ENCODE results near the gene POM121. TPM values are rescaled to one million over a fixed set of nuclear protein-coding genes. Genes with fewer than 3 reads are reported as not detected.
"Not testable (repeated sequence)": the region's sequence is repeated elsewhere in the genome, so short reads cannot be mapped to it uniquely, and the experiment has no call there.

POM121 gene
- total RNA-seq, result 100 to 1,000 TPM in 1 of 2 donors, 10 to 100 TPM in 1; 86.1 to 132 TPM

DNA sequence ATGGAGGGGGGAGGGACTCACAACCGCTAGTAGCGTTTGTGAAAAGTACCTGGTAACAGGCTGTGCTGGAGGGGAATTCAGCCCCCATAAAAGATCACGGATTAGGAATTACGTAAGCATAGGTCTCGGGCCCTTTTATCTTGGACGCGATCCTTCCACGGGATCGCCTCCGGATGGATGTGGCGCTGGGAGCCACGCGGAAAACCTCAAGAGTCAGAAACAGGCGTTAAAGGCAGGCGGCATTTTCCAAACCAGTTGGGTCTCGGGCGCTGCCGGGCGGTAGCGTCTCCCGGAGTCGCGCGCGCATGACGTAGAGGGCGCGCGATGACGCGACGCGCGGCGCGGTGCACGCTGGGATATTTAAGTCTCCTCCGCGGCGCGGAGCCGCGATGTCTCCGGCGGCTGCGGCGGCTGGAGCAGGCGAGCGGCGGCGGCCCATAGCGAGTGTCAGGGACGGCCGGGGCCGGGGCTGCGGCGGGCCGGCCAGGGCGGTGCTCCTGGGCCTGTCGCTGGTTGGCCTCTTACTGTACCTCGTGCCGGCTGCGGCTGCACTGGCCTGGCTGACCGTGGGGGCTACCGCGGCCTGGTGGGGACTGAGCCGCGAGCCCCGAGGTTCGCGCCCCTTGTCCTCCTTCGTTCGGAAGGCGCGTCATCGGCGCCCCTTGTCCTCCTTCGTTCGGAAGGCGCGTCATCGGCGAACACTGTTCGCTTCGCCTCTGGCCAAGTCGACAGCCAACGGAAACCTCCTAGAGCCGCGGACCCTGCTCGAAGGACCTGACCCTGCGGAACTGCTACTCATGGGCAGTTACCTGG, at the start of gene POM121:
TSS of gene POM121 (plus strand) at position 363 of the 813 bp plus-strand sequence. CDS start at position 390, 27 bp downstream.
- H3K36me3 Mint-ChIP-seq (ENCODE audit: low read depth), result peaks cover 96% of the 10 kb centered on the region
- peak; percentile 96 for ATAC-seq (replicated peaks)
- H3K4me3 Mint-ChIP-seq, result peak within 1 kb of the TSS; percentile 89
- H3K27me3 Mint-ChIP-seq, result no peaks in the 10 kb centered on the region
- peaks cover 25% of the 10 kb centered on the region for H3K4me1 Mint-ChIP-seq
- peak within 1 kb of the TSS; percentile 89 for H3K27ac Mint-ChIP-seq
- H3K9me3 Mint-ChIP-seq, result no peaks in the 10 kb centered on the region

DNA sequence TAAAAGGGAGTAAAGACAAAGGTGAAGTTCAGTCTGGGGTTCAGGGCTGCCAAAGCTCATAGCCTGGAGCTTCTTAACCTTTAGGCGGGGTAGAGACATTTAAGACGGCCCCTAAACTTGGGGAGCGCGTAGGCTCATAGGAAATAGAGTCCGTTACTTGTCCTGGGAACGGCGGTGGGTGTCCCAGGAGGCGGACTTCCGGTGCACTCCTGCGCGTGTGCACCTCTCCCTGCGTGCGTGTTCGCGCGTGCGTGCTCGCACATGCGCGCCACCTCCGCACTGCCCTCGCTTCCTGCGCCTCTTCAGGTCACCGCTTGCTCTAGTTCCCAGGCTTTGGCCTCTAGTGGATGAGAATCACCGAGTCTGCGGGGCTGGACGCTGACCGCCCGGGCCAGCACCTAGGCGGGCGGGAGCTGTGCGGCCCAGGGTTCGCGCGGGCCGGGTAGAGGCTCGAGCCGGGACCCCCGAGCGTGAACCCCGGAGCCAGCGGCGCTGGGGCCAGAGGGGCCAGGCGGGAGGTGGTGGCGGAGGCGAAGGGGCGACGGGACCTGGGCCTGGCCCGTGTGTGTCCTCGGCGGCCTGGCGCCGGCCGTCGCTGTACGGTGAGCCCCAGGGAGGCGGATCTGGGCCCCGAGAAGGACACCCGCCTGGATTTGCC, 45.7 kb upstream of the POM121 start:
- not testable (repeated sequence) for H3K9me3 Mint-ChIP-seq, H3K4me1 Mint-ChIP-seq, H3K27me3 Mint-ChIP-seq
- peak overlapping the region; percentile 96 for H3K4me3 Mint-ChIP-seq
- H3K36me3 Mint-ChIP-seq (ENCODE audit: low read depth), result peaks cover 46% of the 10 kb centered on the region
- peak; percentile 100 for ATAC-seq (replicated peaks)
- peak overlapping the region; percentile 97 for H3K27ac Mint-ChIP-seq

DNA sequence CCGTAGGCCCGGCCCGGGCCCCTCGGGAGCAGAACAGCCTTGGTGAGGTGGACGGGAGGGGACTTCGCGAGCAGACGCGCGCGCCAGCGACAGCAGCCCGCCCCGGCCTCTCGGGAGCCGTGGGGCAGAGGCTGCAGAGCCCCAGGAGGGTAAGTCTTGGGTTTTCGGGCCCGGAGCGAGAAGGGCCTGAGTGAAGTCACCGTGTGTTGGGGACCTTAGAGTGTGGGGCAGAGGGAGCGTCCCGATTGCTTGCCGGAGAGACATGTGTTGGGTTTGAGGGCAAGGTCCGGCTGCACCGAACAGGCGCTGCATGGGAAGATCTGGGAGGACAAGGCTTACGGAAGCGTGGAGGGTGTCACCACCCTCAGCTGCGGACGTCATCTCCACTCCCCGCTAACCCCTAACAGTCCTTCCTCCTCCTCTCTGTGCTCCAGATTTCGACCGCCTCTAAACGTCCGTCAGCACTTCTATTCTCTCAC, 45.1 kb upstream of the POM121 start:
- H3K4me3 Mint-ChIP-seq, result peak overlapping the region; percentile 96
- not testable (repeated sequence) for H3K4me1 Mint-ChIP-seq, H3K27me3 Mint-ChIP-seq, H3K9me3 Mint-ChIP-seq
- peak overlapping the region; percentile 97 for H3K27ac Mint-ChIP-seq
- peaks cover 46% of the 10 kb centered on the region for H3K36me3 Mint-ChIP-seq (ENCODE audit: low read depth)
- peak; percentile 25 for ATAC-seq (replicated peaks)

DNA sequence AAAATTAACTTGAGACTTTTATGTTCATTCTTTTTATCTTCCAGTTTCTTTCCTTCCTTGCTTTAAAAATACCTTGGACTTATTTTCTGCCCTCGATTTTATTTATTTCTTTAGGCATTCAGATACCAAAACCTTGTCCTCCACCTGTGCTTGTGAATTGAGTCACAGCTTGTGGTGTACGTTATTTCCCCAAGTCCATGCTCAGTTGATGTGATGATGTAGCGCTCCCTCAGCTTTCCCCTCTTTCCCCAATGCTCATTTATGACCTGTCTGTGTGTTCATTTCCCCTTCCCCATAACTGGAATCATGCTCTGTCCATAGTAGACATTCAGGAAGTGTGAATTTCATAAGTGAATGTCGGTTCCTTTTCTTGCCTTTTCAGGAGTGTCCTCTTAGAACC, 33.1 kb upstream of the POM121 start:
- H3K9me3 Mint-ChIP-seq, H3K27me3 Mint-ChIP-seq, H3K27ac Mint-ChIP-seq, H3K4me3 Mint-ChIP-seq: not testable (repeated sequence)
- H3K4me1 Mint-ChIP-seq, result peaks cover 14% of the 10 kb centered on the region
- peaks cover 93% of the 10 kb centered on the region for H3K36me3 Mint-ChIP-seq (ENCODE audit: low read depth)
- ATAC-seq (replicated peaks), result peak; percentile 52

DNA sequence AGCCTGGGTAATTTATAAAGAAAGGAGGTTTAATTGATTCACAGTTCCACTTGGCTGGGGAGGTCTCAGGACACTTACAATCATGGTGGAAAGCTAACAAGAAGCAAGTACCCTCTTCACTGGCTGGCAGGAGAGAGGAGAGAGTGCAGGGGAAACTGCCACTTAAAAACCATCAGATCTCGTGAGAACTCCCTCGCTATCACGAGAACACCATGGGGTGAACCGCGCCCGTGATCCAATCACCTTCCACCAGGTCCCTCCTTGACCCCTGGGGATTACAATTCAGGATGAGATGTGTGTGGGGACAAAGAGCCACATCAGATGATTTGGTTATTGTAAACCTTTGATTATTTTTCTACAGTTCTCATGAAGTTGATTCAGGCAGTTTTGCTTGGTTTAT, 20.2 kb upstream of the POM121 start:
- ATAC-seq (replicated peaks); H3K9me3 Mint-ChIP-seq; H3K27me3 Mint-ChIP-seq; H3K4me3 Mint-ChIP-seq; H3K4me1 Mint-ChIP-seq: not testable (repeated sequence)
- Mint-ChIP-seq H3K27ac (peak overlapping the region; percentile 38), H3K36me3 (ENCODE audit: low read depth) (peaks cover 100% of the 10 kb centered on the region)

DNA sequence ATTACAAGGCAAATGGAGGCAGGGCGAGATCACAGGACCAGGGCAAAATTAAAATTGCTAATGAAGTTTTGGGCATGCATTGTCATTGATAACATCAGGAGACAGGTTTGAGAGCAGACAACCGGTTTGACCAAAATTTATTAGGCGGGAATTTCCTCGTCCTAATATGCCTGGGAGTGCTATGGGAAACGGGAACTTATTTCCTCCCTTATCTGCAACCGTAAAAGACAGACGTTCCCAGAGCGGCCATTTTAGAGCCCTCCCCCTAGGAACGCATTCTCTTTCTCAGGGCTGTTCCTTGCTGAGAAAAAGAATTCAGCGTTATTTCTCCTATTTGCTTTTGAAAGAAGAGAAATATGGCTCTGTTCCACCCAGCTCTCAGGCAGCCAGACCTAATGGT, 16.5 kb upstream of the POM121 start:
- ATAC-seq (replicated peaks), result not testable (repeated sequence)
- Mint-ChIP-seq H3K36me3 (ENCODE audit: low read depth) (peaks cover 96% of the 10 kb centered on the region), H3K27ac (peak overlapping the region; percentile 29)

DNA sequence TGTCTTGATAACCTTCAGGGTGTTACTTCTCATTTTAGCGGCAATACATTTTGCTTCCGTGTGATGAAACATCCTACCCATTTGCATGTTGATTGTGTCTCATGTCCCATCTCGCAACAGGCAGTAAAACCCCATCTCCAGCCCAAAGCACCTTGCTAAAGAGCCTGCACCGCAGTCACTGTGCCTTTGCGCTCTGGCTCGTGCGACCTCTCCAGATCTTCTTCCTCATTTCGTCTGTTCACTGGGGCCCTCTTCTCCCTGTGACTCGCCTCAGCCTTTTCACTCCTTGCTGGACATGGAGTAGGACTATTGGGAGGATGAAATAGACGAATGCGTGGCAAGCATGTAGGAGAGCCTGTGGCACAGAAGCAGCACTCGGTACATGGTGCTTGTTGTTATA, 13.5 kb upstream of the POM121 start:
- H3K27me3 Mint-ChIP-seq; ATAC-seq (replicated peaks); H3K9me3 Mint-ChIP-seq: not testable (repeated sequence)
- peak overlapping the region; percentile 77 for H3K4me3 Mint-ChIP-seq
- H3K4me1 Mint-ChIP-seq, result peaks cover 24% of the 10 kb centered on the region
- peaks cover 96% of the 10 kb centered on the region for H3K36me3 Mint-ChIP-seq (ENCODE audit: low read depth)
- peak overlapping the region; percentile 97 for H3K27ac Mint-ChIP-seq

More for the DNA sequence above, 16.5 kb upstream of the POM121 start:
- H3K4me1 Mint-ChIP-seq, result peaks cover 18% of the 10 kb centered on the region
- not testable (repeated sequence) for H3K27me3 Mint-ChIP-seq, H3K4me3 Mint-ChIP-seq, H3K9me3 Mint-ChIP-seq

DNA sequence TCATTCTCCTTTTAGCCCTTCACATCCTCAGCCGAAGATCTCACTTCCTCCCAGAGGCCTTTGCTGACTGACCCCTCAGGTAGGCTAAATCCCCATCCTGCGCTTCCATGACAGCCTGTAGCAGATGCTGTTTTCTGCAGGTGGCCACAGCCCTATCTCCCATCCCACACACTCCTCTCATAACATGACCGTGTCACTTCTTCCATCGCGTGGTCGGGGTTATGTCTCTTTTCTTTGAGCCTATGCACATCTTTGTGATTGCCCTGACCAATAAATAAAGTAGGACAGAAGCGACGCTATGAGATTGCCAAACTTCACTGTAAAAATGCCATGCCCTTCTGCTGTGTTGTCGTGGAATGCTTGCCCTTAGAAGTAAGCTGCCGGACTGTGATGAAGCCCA, 11.1 kb upstream of the POM121 start:
- Mint-ChIP-seq H3K27ac (peak overlapping the region; percentile 97), H3K4me1 (peaks cover 29% of the 10 kb centered on the region), H3K36me3 (ENCODE audit: low read depth) (peaks cover 96% of the 10 kb centered on the region), H3K4me3 (peak overlapping the region; percentile 77)
- H3K9me3 Mint-ChIP-seq, H3K27me3 Mint-ChIP-seq: not testable (repeated sequence)
- peak; percentile 58 for ATAC-seq (replicated peaks)

DNA sequence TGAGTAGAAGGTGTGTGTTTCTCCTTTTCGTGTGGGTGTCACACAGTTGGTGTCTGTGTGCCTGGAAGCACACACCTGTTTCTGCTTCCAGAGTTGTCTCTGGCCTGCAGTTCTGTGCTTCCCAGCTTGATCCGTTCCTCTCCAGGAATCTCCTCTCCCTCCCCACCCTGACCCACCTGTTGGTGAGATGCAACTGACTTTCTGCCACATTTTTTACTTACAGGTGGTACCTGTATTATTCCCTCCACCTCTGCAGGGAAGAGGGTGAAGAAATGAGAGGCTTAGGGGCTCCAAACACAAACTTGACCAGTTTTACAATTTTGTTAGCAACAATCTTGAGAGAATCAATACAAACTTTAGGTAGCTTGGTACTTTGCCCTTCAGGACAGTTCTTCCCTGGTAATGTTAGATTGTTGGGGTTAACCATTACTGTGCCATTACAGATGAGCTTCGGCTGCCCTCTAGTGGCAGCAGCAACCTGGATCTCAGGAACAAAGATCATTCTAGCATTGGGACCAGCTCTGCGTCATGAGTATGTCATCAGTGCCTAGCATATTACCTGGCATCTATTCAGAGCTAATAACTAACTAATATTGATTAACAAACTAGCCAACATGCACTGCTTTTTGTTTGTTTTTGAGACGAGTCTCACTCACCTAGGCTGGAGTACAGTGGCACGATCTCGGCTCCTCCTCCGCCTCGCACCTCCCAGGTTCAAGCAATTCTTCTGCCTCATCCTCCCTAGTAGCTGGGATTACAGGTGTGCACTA, 10.0 kb upstream of the POM121 start:
- not testable (repeated sequence) for H3K27me3 Mint-ChIP-seq, H3K9me3 Mint-ChIP-seq
- H3K27ac Mint-ChIP-seq, result peak overlapping the region; percentile 78
- H3K4me3 Mint-ChIP-seq, result peak overlapping the region; percentile 77
- peaks cover 29% of the 10 kb centered on the region for H3K4me1 Mint-ChIP-seq
- peak; percentile 51 for ATAC-seq (replicated peaks)
- peaks cover 93% of the 10 kb centered on the region for H3K36me3 Mint-ChIP-seq (ENCODE audit: low read depth)

DNA sequence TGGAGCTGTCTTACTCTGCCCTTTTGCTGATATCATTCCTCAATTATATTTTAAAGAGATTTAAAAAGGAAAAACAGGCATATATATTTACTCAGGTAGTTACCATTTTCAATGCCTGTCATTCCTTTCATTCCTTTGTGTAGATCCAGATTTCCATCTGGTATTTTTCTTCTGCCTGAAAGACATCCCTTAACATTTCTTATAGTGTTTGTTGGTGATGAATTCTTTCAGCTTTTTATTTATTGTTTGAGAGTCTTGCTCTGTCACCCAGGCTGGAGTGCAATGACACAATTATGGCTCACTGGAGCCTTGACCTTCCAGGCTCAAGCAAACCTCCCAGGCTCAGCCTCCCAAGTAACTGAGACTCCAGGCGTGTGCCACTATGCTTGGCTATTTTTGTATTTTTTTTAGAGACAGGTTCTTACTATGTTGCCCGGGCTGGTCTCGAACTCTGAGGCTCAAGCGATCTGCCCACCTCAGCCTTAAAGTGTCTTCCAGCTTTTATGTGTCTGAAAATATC, 5.6 kb upstream of the POM121 start:
- Mint-ChIP-seq H3K4me1 (peaks cover 22% of the 10 kb centered on the region), H3K9me3 (no peaks in the 10 kb centered on the region), H3K27ac (no peak overlapping the region), H3K27me3 (no peaks in the 10 kb centered on the region), H3K36me3 (ENCODE audit: low read depth) (peaks cover 96% of the 10 kb centered on the region), H3K4me3 (no peak overlapping the region)
- no peak for ATAC-seq (replicated peaks)

DNA sequence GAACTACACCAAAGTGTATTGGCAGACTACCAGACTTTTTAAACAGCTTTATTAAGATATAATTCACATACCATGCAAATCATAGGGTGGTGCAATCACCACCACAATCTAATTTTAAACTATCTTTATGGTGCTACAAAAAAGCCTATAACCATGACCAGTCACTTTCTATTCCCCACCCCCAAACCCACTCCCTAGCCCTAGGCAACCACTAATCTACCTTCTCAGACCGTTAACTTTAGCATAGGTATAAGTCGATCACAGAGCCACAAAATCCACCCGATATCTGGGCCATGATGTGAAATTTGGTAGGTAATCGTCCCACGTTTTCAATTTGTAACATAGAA, 536 bp upstream of the POM121 start:
- peak; percentile 45 for ATAC-seq (replicated peaks)
- Mint-ChIP-seq H3K4me1 (peaks cover 25% of the 10 kb centered on the region), H3K27me3 (no peaks in the 10 kb centered on the region), H3K36me3 (ENCODE audit: low read depth) (peaks cover 96% of the 10 kb centered on the region), H3K4me3 (peak overlapping the region; percentile 89), H3K27ac (peak overlapping the region; percentile 87), H3K9me3 (no peaks in the 10 kb centered on the region)

DNA sequence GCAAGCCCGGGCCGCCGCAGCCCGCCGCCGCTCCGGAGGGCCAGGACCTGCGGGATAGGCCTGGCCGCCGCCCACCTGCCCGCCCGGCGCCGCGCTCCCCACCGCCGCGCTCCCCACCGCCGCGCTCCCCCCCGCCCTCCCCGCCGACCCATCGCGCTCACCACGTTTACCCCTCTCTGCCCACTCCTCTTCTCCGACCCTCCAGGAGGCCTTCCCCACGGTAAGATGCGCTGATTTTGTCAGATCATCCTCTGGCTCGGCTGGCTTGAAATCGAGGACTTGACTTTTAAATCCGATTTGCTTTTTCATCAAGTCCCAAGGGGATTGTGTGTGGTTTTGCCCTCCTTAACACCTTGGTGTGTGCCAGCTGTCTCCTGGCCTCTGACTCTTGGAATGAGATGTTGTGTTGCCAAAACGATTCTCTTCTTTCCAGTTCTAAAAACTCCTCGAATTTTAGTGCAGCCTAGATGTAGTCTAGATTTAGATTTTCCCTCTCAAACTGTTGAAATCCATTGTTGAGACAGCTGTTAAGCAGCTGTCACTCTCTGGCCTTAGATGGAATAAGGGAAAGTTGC, 738 bp downstream of the POM121 start:
- H3K4me1 Mint-ChIP-seq, result peaks cover 25% of the 10 kb centered on the region
- peaks cover 96% of the 10 kb centered on the region for H3K36me3 Mint-ChIP-seq (ENCODE audit: low read depth)

DNA sequence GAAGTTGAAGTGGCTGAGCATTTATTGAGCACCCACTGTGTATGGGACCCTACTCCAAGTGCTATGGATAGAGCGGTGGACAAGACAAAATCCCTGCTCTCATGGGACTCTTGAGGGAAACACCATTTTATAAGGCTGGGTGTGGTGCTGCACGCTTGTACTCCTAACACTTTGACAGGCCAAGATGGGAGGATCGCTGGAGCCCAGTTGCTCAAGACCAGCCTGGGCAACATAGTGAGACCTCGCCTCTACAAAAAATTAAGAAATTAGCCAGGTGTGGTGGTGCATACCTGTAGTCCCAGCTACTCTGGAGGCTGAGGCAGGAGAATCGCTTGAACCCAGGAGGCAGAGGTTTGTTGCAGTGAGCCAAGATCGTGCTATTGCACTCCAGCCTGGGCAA, 2.9 kb downstream of the POM121 start:
- H3K4me3 Mint-ChIP-seq; ATAC-seq (replicated peaks); H3K9me3 Mint-ChIP-seq; H3K27me3 Mint-ChIP-seq; H3K27ac Mint-ChIP-seq: not testable (repeated sequence)
- Mint-ChIP-seq H3K4me1 (peaks cover 19% of the 10 kb centered on the region), H3K36me3 (ENCODE audit: low read depth) (peaks cover 94% of the 10 kb centered on the region)

More for the DNA sequence above, 738 bp downstream of the POM121 start:
- no peaks in the 10 kb centered on the region for H3K9me3 Mint-ChIP-seq
- no peaks in the 10 kb centered on the region for H3K27me3 Mint-ChIP-seq
- ATAC-seq (replicated peaks), result no peak
- peak overlapping the region; percentile 89 for H3K4me3 Mint-ChIP-seq
- H3K27ac Mint-ChIP-seq, result peak overlapping the region; percentile 89

DNA sequence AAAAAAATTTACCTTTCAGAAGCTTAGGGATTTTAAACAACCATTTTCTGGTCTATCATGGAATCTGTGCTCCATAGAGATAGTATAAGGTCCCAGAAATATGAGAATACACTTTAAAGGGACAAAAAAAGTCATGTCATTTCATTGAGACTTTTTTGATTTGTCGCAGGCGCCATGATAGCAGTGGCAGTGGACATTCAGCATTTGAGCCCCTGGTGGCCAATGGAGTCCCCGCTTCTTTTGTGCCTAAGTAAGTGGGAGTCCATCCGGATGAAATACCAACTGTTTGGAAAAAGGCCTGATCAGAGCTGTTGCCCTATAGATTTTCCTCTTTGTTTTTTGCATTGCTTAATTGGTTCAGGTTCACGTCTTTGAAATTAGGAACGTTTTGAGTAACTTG, 3.3 kb downstream of the POM121 start:
- not testable (repeated sequence) for H3K4me3 Mint-ChIP-seq; H3K9me3 Mint-ChIP-seq; H3K27me3 Mint-ChIP-seq; ATAC-seq (replicated peaks); H3K27ac Mint-ChIP-seq
- Mint-ChIP-seq H3K36me3 (ENCODE audit: low read depth) (peaks cover 91% of the 10 kb centered on the region), H3K4me1 (peaks cover 17% of the 10 kb centered on the region)

All from activated T-helper 17 cell treated with anti-CD3 and anti-CD28 coated beads, Interleukin-2, amount 50 U/mL, for 72 hours (primary cell).